ENCODE results near the gene ZNF136. TPM values are rescaled to one million over a fixed set of nuclear protein-coding genes. Genes with fewer than 3 reads are reported as not detected.

ZNF136 gene
- total RNA-seq, 2 experiments from 2014 or later = 10.2 to 10.3 TPM

- Mint-ChIP-seq H3K27me3 (peaks cover 3% of the 10 kb centered on the region), H3K4me1 (ENCODE audit: low read depth) (peaks cover 15% of the 10 kb centered on the region), H3K4me3 (peak within 1 kb of the TSS; percentile 89), H3K9me3 (no peaks in the 10 kb centered on the region), H3K27ac (peak within 1 kb of the TSS; percentile 80), H3K36me3 (ENCODE audit: low read depth) (peaks cover 4% of the 10 kb centered on the region)
- no peak for TF ChIP-seq CTCF (IDR thresholded peaks at IDR 0.05)
- POLR2A ChIA-PET = interaction anchor here (0.6 to 1.5 kb wide), 4 partner anchors 8 to 169 kb away, joined by 3 to 4 read pairs (median 3); no protein-coding TSS in a partner anchor
- ATAC-seq = peak; percentile 89
- intact Hi-C loops (cut with micrococcal nuclease) = no loop called here
- DNase-seq = peak; percentile 72
- CTCF ChIA-PET = interaction anchor here (1.1 to 1.9 kb wide), 6 partner anchors 16 to 674 kb away, joined by 3 to 10 read pairs (median 7); partner anchors contain the start of gene ZNF20
These were observed 6.5 kb upstream of the ZNF136 start, which contains the start of gene ZNF625 for GRCh38 chr19:12156223-12157058. Gene ZNF625 (minus strand): TSS chr19:12156734. CDS start chr19:12156558, 176 bp downstream.

- ATAC-seq (no peak), DNase-seq (peak; percentile 40)
- ChIA-PET CTCF (no interaction called here), POLR2A (interaction anchor here (0.6 kb wide), 1 partner anchor 172 kb away, joined by 3 read pairs; no protein-coding TSS in a partner anchor)
- Mint-ChIP-seq H3K9me3 (no peaks in the 10 kb centered on the region), H3K4me1 (ENCODE audit: low read depth) (peaks cover 28% of the 10 kb centered on the region), H3K36me3 (ENCODE audit: low read depth) (peaks cover 15% of the 10 kb centered on the region), H3K4me3 (no peak overlapping the region), H3K27me3 (peaks cover 3% of the 10 kb centered on the region), H3K27ac (no peak overlapping the region)
- intact Hi-C loops (cut with micrococcal nuclease) = no loop called here
- TF ChIP-seq CTCF (IDR thresholded peaks at IDR 0.05) = no peak
These were observed 3.0 kb upstream of the ZNF136 start for GRCh38 chr19:12159773-12160414.

GRCh38 chr19:12162513-12162881 lies 399 bp upstream of the ZNF136 start:
- H3K4me3 Mint-ChIP-seq = peak overlapping the region; percentile 95
- H3K4me1 Mint-ChIP-seq (ENCODE audit: low read depth) = peaks cover 41% of the 10 kb centered on the region
- H3K27ac Mint-ChIP-seq = peak overlapping the region; percentile 98
- H3K27me3 Mint-ChIP-seq = no peaks in the 10 kb centered on the region
- TF ChIP-seq CTCF (IDR thresholded peaks at IDR 0.05) = no peak
- CTCF ChIA-PET = interaction anchor here (1.0 to 2.3 kb wide), 5 partner anchors 22 to 281 kb away, joined by 4 to 17 read pairs (median 4); partner anchors contain the start of gene ZNF20
- intact Hi-C loops (cut with micrococcal nuclease) = no loop called here
- ATAC-seq = peak; percentile 3
- POLR2A ChIA-PET = interaction anchor here (0.6 to 1.8 kb wide), 5 partner anchors 14 to 348 kb away, joined by 4 to 7 read pairs (median 4); partner anchors contain the start of gene ZNF563
- peaks cover 17% of the 10 kb centered on the region for H3K36me3 Mint-ChIP-seq (ENCODE audit: low read depth)
- DNase-seq = no peak
- H3K9me3 Mint-ChIP-seq = no peaks in the 10 kb centered on the region

- H3K27me3 Mint-ChIP-seq = no peaks in the 10 kb centered on the region
- intact Hi-C loops (cut with micrococcal nuclease) = no loop called here
- no peak for TF ChIP-seq CTCF (IDR thresholded peaks at IDR 0.05)
- CTCF ChIA-PET = interaction anchor here (1.1 to 2.0 kb wide), 3 partner anchors 73 to 464 kb away, joined by 3 to 6 read pairs (median 4); no protein-coding TSS in a partner anchor
- H3K4me1 Mint-ChIP-seq (ENCODE audit: low read depth) = peaks cover 45% of the 10 kb centered on the region
- no peaks in the 10 kb centered on the region for H3K9me3 Mint-ChIP-seq
- H3K4me3 Mint-ChIP-seq = peak overlapping the region; percentile 95
- POLR2A ChIA-PET = interaction anchor here (0.6 to 1.8 kb wide), 8 partner anchors 9 to 202 kb away, joined by 3 to 7 read pairs (median 4); partner anchors contain the start of genes ZNF442 and ZNF563
- peak overlapping the region; percentile 98 for H3K27ac Mint-ChIP-seq
- DNase-seq = no peak
- peaks cover 18% of the 10 kb centered on the region for H3K36me3 Mint-ChIP-seq (ENCODE audit: low read depth)
- no peak for ATAC-seq
These were observed 930 bp downstream of the ZNF136 start for GRCh38 chr19:12163826-12164225.
